H1 (cell line): Measurements from ENCODE around the gene RAB5A. TPM values are rescaled to one million over a fixed set of nuclear protein-coding genes. Genes with fewer than 3 reads are reported as not detected.
A peak's percentile ranks its signal among the peaks of the same experiment; 100 is the strongest.
"Not testable (repeated sequence)": the region's sequence is repeated elsewhere in the genome, so short reads cannot be mapped to it uniquely, and the experiment has no call there.

ENCODE experiments used
- CTCF ChIA-PET: fragments of 300-600 bp; sonication (Branson Sonifier 250); formaldehyde crosslinking; loops from one replicate; lab custom pipeline; 2021; ENCODE audit not compliant: partially characterized antibody; lab: Charles Lee
- POLR2A ChIA-PET: fragments of 300-600 bp; sonication (Branson Sonifier 250); formaldehyde crosslinking; loops from one replicate; lab custom pipeline; 2021; ENCODE audit warnings: inconsistent platforms; ENCODE audit not compliant: partially characterized antibody; lab: Charles Lee
- DNase-seq, 2 experiments: peaks; one replicate each; pipeline versions ENCODE4 v3.0.0 to v3.0.0-alpha.2; 2010 to 2022; ENCODE audit warnings: low spot score in 2 of 2, low read depth in 1 of 2, mixed read lengths in 1 of 2
- FAIRE-seq: peaks from 2 replicates; lab custom pipeline; 2011; peaks lifted over from hg19 to GRCh38; lab: Jason Lieb, UNC
- H2AFZ ChIP-seq: 2 replicates; pipeline ENCODE4 v1.8.1; 2012; ENCODE audit warnings: low read length, inconsistent platforms
- H2AK5ac ChIP-seq: 2 replicates; pipeline ENCODE4 v1.6.1; 2013; ENCODE audit warnings: low read depth, low read length
- H2BK120ac ChIP-seq: replicated peaks from 2 replicates; pipeline ENCODE3; 2013; ENCODE audit warnings: low read depth, low read length, inconsistent platforms
- H2BK12ac ChIP-seq: 2 replicates; pipeline ENCODE4 v1.6.1; 2013; ENCODE audit warnings: low read depth, low read length
- H2BK15ac ChIP-seq: 2 replicates; pipeline ENCODE4 v1.6.1; 2013; ENCODE audit warnings: low read length
- H2BK20ac ChIP-seq: 2 replicates; pipeline ENCODE4 v1.6.1; 2013; ENCODE audit warnings: low read length
- H2BK5ac ChIP-seq: 2 replicates; pipeline ENCODE4 v1.6.1; 2013; ENCODE audit warnings: low read depth, low read length
- H3K14ac ChIP-seq: 2 replicates; pipeline ENCODE4 v1.6.1; 2013; ENCODE audit warnings: inconsistent platforms; ENCODE audit not compliant: insufficient read length
- H3K18ac ChIP-seq: 2 replicates; pipeline ENCODE4 v1.6.1; 2013; ENCODE audit warnings: low read length; ENCODE audit errors: extremely low read depth
- H3K23ac ChIP-seq: 2 replicates; pipeline ENCODE4 v1.6.1; 2013; ENCODE audit warnings: inconsistent platforms; ENCODE audit not compliant: insufficient read length
- H3K23me2 ChIP-seq: 2 replicates; pipeline ENCODE4 v1.6.1; 2013; ENCODE audit warnings: low read depth, low read length
- H3K27ac ChIP-seq: 2 replicates; pipeline ENCODE4 v1.6.1; 2011; ENCODE audit warnings: low read depth, low read length, inconsistent platforms
- H3K27me3 ChIP-seq, 4 experiments: replicated peaks in 1 of 4; 1 replicate in 1 of 4; 2 replicates in 3 of 4; pipeline versions ENCODE4 v1.6.1 to v1.8.1; 2011 to 2013; ENCODE audit warnings: low read length in 3 of 4, mild to moderate bottlenecking in 3 of 4, inconsistent platforms in 2 of 4, mixed read lengths in 2 of 4, moderate library complexity in 1 of 4; ENCODE audit not compliant: control insufficient read depth in 3 of 4, insufficient read depth in 3 of 4; ENCODE audit errors: extremely low read depth in 1 of 4
- H3K36me3 ChIP-seq, 4 experiments: 2 replicates each; pipeline versions ENCODE4 v1.6.1 to v1.8.1; 2011 to 2013; ENCODE audit warnings: mild to moderate bottlenecking in 4 of 4, low read length in 3 of 4, moderate library complexity in 2 of 4, control low read depth in 1 of 4, inconsistent platforms in 1 of 4; ENCODE audit not compliant: insufficient read depth in 4 of 4, control insufficient read depth in 2 of 4
- H3K4ac ChIP-seq: replicated peaks from 2 replicates; pipeline ENCODE3; 2013; ENCODE audit warnings: low read length, low read depth, mixed read lengths, inconsistent platforms; ENCODE audit not compliant: insufficient read length
- H3K4me1 ChIP-seq, 4 experiments: replicated peaks in 1 of 4; 1 replicate in 1 of 4; 2 replicates in 3 of 4; pipeline versions ENCODE4 v1.6.1 to v1.8.1; 2011 to 2013; ENCODE audit warnings: low read length in 3 of 4, inconsistent platforms in 2 of 4, mixed read lengths in 1 of 4; ENCODE audit not compliant: insufficient read depth in 4 of 4, control insufficient read depth in 3 of 4
- H3K4me2 ChIP-seq, 2 experiments: 2 replicates each; pipeline versions ENCODE4 v1.6.1 to v1.8.1; 2011 to 2013; ENCODE audit warnings: low read depth in 2 of 2, low read length in 2 of 2, control low read depth in 1 of 2, inconsistent platforms in 1 of 2, mild to moderate bottlenecking in 1 of 2; ENCODE audit not compliant: insufficient read depth in 1 of 2
- H3K4me3 ChIP-seq, 4 experiments: fragments of 200-600, 300-600 bp in 1 of 4; sonication (generic), shearing (Covaris generic), sonication (Bioruptor Twin) in 1 of 4; 2 replicates each; pipeline versions ENCODE4 v1.5.1 to v1.8.1; 2011 to 2016; ENCODE audit warnings: low read length in 4 of 4, low read depth in 3 of 4, control low read depth in 2 of 4, inconsistent platforms in 2 of 4, mild to moderate bottlenecking in 2 of 4, mixed read lengths in 1 of 4, moderate library complexity in 1 of 4; ENCODE audit not compliant: insufficient read depth in 2 of 4; ENCODE audit errors: extremely low read depth in 1 of 4
- H3K56ac ChIP-seq: replicated peaks from 2 replicates; pipeline ENCODE3; 2013; ENCODE audit warnings: low read depth, mild to moderate bottlenecking, mixed read lengths, low read length, inconsistent platforms; ENCODE audit not compliant: insufficient read length
- H3K79me1 ChIP-seq: 2 replicates; pipeline ENCODE4 v1.6.1; 2013; ENCODE audit warnings: low read depth, low read length, control low read depth
- H3K79me2 ChIP-seq, 2 experiments: 2 replicates each; pipeline versions ENCODE4 v1.6.1 to v1.8.1; 2012 to 2013; ENCODE audit warnings: low read length in 2 of 2, mild to moderate bottlenecking in 2 of 2, inconsistent platforms in 1 of 2; ENCODE audit not compliant: insufficient read depth in 2 of 2, control insufficient read depth in 1 of 2
- H3K9ac ChIP-seq, 4 experiments: replicated peaks in 1 of 4; 1 replicate in 1 of 4; 2 replicates in 3 of 4; pipeline versions ENCODE4 v1.6.1 to v1.8.1; 2011 to 2013; ENCODE audit warnings: low read depth in 3 of 4, low read length in 3 of 4, control low read depth in 2 of 4, mild to moderate bottlenecking in 2 of 4, moderate library complexity in 2 of 4, inconsistent platforms in 1 of 4; ENCODE audit errors: extremely low read depth in 1 of 4
- H3K9me3 ChIP-seq, 2 experiments: 2 replicates each; pipeline versions ENCODE4 v1.6.1 to v1.8.1; 2012 to 2013; ENCODE audit warnings: mild to moderate bottlenecking in 2 of 2, moderate library complexity in 2 of 2, control low read depth in 1 of 2, inconsistent platforms in 1 of 2, low read depth in 1 of 2, low read length in 1 of 2, mixed read lengths in 1 of 2; ENCODE audit not compliant: insufficient read depth in 2 of 2
- H4K20me1 ChIP-seq, 2 experiments: replicated peaks in 1 of 2; 2 replicates each; pipeline versions ENCODE3 to v1.8.1; 2011 to 2013; ENCODE audit warnings: inconsistent platforms in 2 of 2, low read length in 2 of 2, mild to moderate bottlenecking in 1 of 2; ENCODE audit not compliant: insufficient read depth in 2 of 2, control insufficient read depth in 1 of 2
- H4K5ac ChIP-seq: 2 replicates; pipeline ENCODE4 v1.6.1; 2013; ENCODE audit warnings: low read length, low read depth, mixed read lengths, inconsistent platforms; ENCODE audit not compliant: insufficient read length
- H4K8ac ChIP-seq: 2 replicates; pipeline ENCODE4 v1.8.0; 2013; ENCODE audit warnings: mild to moderate bottlenecking, moderate library complexity, low read length, inconsistent platforms; ENCODE audit not compliant: insufficient read depth; ENCODE audit errors: extremely low read depth
- H4K91ac ChIP-seq: replicated peaks from 2 replicates; pipeline ENCODE3; 2013; ENCODE audit warnings: low read length, mixed read lengths, inconsistent platforms; ENCODE audit not compliant: insufficient read length
- POLR2AphosphoS5 ChIP-seq: IDR thresholded peaks from 2 replicates; pipeline ENCODE4 v1.6.1; 2011; ENCODE audit warnings: low read depth, low read length
- WGBS, 2 experiments: shearing (Covaris generic) in 1 of 2; methylation state at CpG; one replicate each; pipeline versions ENCODE4 v1.1.6 to v1.1.7; 2013 to 2015; ENCODE audit warnings: low lambda C conversion rate in 2 of 2, mixed read lengths in 2 of 2, inconsistent platforms in 1 of 2, low coverage in 1 of 2, missing lambda C conversion rate in 1 of 2; ENCODE audit not compliant: insufficient replicate concordance in 2 of 2, insufficient coverage in 1 of 2, insufficient read length in 1 of 2; ENCODE audit errors: extremely low coverage in 1 of 2, missing lambda C conversion rate in 1 of 2; 5-methylcytosine and 5-hydroxymethylcytosine counted together
- polyA plus RNA-seq, 7 experiments: library from polyadenylated mRNA; depleted of rRNA in 3 of 7; stranded (reverse) in 5 of 7; unstranded in 2 of 7; fragments of >200 nt in 5 of 7; fragments of 200-250 nt in 2 of 7; gene quantifications; 1 replicate in 5 of 7; 2 replicates in 1 of 7; 4 replicates in 1 of 7; pipeline versions ENCODE4 v1.2.1 to v1.2.3, GENCODE V29; 2011 to 2013; ENCODE audit warnings: missing spikeins in 2 of 7, mixed read lengths in 2 of 7
- total RNA-seq: library from RNA; stranded (reverse); fragmentation: NEBNext Ultra II Directional; extraction: Animal tissue kit (Norgen Biotek cat#: 25700); gene quantifications from 2 replicates; pipeline ENCODE4 v1.2.1, GENCODE V29; 2021

The RAB5A gene
- total and polyA plus RNA-seq, 2 of the 8 experiments (the other 6 are each of a cell fraction or from before 2014, with no cell fraction given): 22.4 to 77.7 TPM

GRCh38 chr3:19988904-19989303 is 42.0 kb downstream of the RAB5A start:
- H4K20me1 ChIP-seq, H3K4me2 ChIP-seq, H4K5ac ChIP-seq, H3K18ac ChIP-seq, DNase-seq, H3K56ac ChIP-seq, H3K27ac ChIP-seq, H2BK15ac ChIP-seq, H3K4me3 ChIP-seq, H3K79me2 ChIP-seq, H3K36me3 ChIP-seq, CTCF ChIA-PET, H4K8ac ChIP-seq, H3K23ac ChIP-seq, H3K4ac ChIP-seq, H3K9ac ChIP-seq, H2BK120ac ChIP-seq, H2BK20ac ChIP-seq, H4K91ac ChIP-seq, H3K9me3 ChIP-seq, H2BK5ac ChIP-seq, H3K14ac ChIP-seq, H2BK12ac ChIP-seq, H3K23me2 ChIP-seq, H3K27me3 ChIP-seq, H2AK5ac ChIP-seq, H3K4me1 ChIP-seq, H3K79me1 ChIP-seq, FAIRE-seq, H2AFZ ChIP-seq: not testable (repeated sequence)
- 0 out of 2 replicates have a peak, but pooled peaks have one; percentile 34 for TF ChIP-seq POLR2AphosphoS5
- POLR2A ChIA-PET: interaction anchor here (0.8 kb wide), 1 partner anchor 17 kb away, joined by 3 read pairs; no protein-coding TSS in a partner anchor
- 88% methylated on average over 8 of the region's 8 CpGs; no CpG with 5 or more reads in 1 of the 2 experiments for WGBS, 2 experiments
